SK-N-SH (cell line): Measurements from ENCODE around the gene ARHGDIG.

Experiments used
- EP300 ChIP-seq, 2 experiments: IDR thresholded peaks; 2 replicates each; pipeline versions ENCODE4 v1.4.0 to v1.6.1; 2012; ENCODE audit warnings: borderline replicate concordance in 1 of 2, low read depth in 1 of 2, low read length in 1 of 2
- EZH2phosphoT487 ChIP-seq: fragments of 200-600 bp; sonication (generic); IDR thresholded peaks from 2 replicates; pipeline ENCODE4 v1.6.1; 2017; ENCODE audit warnings: low read depth, mixed run types, mild to moderate bottlenecking, antibody characterized with exemption, moderate library complexity, borderline replicate concordance
- JUND ChIP-seq: IDR thresholded peaks from 2 replicates; pipeline ENCODE4 v1.4.0; 2012
- MXI1 ChIP-seq: IDR thresholded peaks from 2 replicates; pipeline ENCODE4 v1.6.1; 2012; ENCODE audit warnings: mild to moderate bottlenecking, low read depth, low read length, improper control_type of control experiment
- SIN3A ChIP-seq: IDR thresholded peaks from 2 replicates; pipeline ENCODE4 v1.6.1; 2012; ENCODE audit warnings: low read depth, mild to moderate bottlenecking, low read length, moderate library complexity, borderline replicate concordance
- TF ChIP-seq, protein P1 (sequence below): fragments of 200-600 bp; sonication (generic); IDR thresholded peaks from 2 replicates; pipeline ENCODE4 v1.6.1; 2017; ENCODE audit warnings: antibody characterized with exemption, mild to moderate bottlenecking, moderate library complexity
- TF ChIP-seq, protein P2 (sequence below): IDR thresholded peaks from 2 replicates; pipeline ENCODE4 v1.6.1; 2012; ENCODE audit warnings: mild to moderate bottlenecking, low read depth, low read length, moderate library complexity

DNA sequence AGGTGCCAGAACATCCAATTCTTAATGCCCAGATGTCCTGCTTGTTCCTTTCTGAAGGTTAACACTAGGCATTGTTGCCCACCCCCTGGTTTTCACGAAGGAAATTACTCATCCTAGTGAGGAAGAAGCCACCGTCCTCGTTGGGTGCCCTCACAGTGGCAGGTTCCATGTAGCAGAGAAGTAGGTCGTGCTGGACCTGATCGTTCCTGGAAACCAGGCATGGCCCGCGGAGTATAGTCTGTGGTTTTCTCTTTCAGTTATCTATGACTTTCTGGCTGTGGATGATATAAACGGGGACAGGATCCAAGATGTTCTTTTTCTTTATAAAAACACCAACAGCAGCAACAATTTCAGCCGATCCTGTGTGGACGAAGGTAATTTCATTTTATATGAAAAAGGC, 21.2 kb upstream of the ARHGDIG start:
- TF ChIP-seq, protein P1, sequence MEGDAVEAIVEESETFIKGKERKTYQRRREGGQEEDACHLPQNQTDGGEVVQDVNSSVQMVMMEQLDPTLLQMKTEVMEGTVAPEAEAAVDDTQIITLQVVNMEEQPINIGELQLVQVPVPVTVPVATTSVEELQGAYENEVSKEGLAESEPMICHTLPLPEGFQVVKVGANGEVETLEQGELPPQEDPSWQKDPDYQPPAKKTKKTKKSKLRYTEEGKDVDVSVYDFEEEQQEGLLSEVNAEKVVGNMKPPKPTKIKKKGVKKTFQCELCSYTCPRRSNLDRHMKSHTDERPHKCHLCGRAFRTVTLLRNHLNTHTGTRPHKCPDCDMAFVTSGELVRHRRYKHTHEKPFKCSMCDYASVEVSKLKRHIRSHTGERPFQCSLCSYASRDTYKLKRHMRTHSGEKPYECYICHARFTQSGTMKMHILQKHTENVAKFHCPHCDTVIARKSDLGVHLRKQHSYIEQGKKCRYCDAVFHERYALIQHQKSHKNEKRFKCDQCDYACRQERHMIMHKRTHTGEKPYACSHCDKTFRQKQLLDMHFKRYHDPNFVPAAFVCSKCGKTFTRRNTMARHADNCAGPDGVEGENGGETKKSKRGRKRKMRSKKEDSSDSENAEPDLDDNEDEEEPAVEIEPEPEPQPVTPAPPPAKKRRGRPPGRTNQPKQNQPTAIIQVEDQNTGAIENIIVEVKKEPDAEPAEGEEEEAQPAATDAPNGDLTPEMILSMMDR: no peak
- TF ChIP-seq MXI1 (no peak), JUND (no peak), EZH2phosphoT487 (no peak), EP300 (IDR thresholded peaks at IDR 0.05; ENCODE audit: borderline replicate concordance in 1 of 2, low read depth in 1 of 2, low read length in 1 of 2) (no peak), SIN3A (no peak)
- TF ChIP-seq, protein P2, sequence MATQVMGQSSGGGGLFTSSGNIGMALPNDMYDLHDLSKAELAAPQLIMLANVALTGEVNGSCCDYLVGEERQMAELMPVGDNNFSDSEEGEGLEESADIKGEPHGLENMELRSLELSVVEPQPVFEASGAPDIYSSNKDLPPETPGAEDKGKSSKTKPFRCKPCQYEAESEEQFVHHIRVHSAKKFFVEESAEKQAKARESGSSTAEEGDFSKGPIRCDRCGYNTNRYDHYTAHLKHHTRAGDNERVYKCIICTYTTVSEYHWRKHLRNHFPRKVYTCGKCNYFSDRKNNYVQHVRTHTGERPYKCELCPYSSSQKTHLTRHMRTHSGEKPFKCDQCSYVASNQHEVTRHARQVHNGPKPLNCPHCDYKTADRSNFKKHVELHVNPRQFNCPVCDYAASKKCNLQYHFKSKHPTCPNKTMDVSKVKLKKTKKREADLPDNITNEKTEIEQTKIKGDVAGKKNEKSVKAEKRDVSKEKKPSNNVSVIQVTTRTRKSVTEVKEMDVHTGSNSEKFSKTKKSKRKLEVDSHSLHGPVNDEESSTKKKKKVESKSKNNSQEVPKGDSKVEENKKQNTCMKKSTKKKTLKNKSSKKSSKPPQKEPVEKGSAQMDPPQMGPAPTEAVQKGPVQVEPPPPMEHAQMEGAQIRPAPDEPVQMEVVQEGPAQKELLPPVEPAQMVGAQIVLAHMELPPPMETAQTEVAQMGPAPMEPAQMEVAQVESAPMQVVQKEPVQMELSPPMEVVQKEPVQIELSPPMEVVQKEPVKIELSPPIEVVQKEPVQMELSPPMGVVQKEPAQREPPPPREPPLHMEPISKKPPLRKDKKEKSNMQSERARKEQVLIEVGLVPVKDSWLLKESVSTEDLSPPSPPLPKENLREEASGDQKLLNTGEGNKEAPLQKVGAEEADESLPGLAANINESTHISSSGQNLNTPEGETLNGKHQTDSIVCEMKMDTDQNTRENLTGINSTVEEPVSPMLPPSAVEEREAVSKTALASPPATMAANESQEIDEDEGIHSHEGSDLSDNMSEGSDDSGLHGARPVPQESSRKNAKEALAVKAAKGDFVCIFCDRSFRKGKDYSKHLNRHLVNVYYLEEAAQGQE: no peak
